Measurements from ENCODE around the gene ASIC2.

DNA sequence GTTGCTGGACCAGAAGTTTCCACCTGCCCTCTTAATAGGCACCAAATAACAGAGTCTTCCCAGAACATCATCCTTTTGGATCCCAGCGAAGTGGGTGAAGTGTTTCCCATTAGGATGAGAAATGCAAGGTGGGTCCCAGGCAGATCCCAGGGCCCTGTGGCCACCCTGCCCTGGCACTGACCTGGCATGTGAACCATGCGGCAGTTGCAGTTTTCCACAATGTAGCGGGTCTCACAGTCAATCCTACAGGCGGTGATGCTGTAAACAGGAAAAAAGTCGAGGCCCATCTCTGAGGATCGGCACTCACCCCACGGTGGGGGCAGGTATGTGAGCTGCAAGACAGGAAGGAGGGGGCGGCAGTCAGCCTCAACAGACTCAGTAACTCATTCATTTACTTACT lies 265.0 kb downstream of the ASIC2 start:
- TF ChIP-seq POLR2A (IDR thresholded peaks at IDR 0.05; ENCODE audit: low read length) (no peak), GATA1 (IDR thresholded peaks at IDR 0.05; ENCODE audit: low read depth, low read length) (no peak)

Measured in erythroblast (primary cell).